ENCODE measurements around the gene CPA3.

CPA3 gene

DNA sequence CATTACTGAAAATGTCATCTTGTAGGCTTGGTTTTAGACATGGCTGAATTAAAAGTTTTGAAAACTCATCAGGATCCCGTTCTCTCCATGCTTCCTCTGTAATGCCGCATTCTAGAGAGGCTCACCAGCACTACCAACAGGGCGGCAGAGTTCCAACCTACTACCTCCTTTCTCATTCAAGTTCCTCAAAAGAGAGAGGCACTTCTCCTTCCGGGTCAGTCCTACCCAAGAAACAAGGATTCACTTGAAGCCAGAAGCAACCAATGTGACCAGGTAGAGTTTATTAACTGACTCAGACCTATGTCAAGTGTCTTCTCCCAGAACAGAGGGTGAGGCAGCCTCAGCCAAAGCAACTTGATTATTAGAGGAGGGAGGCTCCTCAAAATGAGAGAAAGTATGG lies 66.5 kb downstream of the CPA3 start:
- Histone ChIP-seq H3K4me3 (ENCODE audit: severe bottlenecking) (no peak overlapping the region), H3K9me3 (ENCODE audit: severe bottlenecking) (no peaks in the 10 kb centered on the region), H3K4me1 (ENCODE audit: insufficient read depth, poor library complexity, severe bottlenecking) (no peaks in the 10 kb centered on the region), H3K27ac (ENCODE audit: poor library complexity, severe bottlenecking) (no peak overlapping the region), H3K27me3 (ENCODE audit: insufficient read depth, poor library complexity, severe bottlenecking) (no peaks in the 10 kb centered on the region), H3K36me3 (ENCODE audit: low read depth) (no peaks in the 10 kb centered on the region)
- ATAC-seq (ENCODE audit: low read depth) (no peak), DNase-seq (ENCODE audit: low spot score) (no peak)
- TF ChIP-seq, protein P1, sequence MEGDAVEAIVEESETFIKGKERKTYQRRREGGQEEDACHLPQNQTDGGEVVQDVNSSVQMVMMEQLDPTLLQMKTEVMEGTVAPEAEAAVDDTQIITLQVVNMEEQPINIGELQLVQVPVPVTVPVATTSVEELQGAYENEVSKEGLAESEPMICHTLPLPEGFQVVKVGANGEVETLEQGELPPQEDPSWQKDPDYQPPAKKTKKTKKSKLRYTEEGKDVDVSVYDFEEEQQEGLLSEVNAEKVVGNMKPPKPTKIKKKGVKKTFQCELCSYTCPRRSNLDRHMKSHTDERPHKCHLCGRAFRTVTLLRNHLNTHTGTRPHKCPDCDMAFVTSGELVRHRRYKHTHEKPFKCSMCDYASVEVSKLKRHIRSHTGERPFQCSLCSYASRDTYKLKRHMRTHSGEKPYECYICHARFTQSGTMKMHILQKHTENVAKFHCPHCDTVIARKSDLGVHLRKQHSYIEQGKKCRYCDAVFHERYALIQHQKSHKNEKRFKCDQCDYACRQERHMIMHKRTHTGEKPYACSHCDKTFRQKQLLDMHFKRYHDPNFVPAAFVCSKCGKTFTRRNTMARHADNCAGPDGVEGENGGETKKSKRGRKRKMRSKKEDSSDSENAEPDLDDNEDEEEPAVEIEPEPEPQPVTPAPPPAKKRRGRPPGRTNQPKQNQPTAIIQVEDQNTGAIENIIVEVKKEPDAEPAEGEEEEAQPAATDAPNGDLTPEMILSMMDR (IDR thresholded peaks at IDR 0.05; ENCODE audit: poor library complexity, severe bottlenecking): no peak

- no peak overlapping the region for H3K4me3 ChIP-seq (ENCODE audit: severe bottlenecking)
- DNase-seq (ENCODE audit: low spot score): no peak
- H3K9me3 ChIP-seq (ENCODE audit: severe bottlenecking): no peaks in the 10 kb centered on the region
- TF ChIP-seq, protein P1 (IDR thresholded peaks at IDR 0.05; ENCODE audit: poor library complexity, severe bottlenecking): no peak
- no peaks in the 10 kb centered on the region for H3K27me3 ChIP-seq (ENCODE audit: insufficient read depth, poor library complexity, severe bottlenecking)
- no peaks in the 10 kb centered on the region for H3K36me3 ChIP-seq (ENCODE audit: low read depth)
- ATAC-seq (ENCODE audit: low read depth): no peak
- no peaks in the 10 kb centered on the region for H3K4me1 ChIP-seq (ENCODE audit: insufficient read depth, poor library complexity, severe bottlenecking)
- no peak overlapping the region for H3K27ac ChIP-seq (ENCODE audit: poor library complexity, severe bottlenecking)
Measured at GRCh38 chr3:148932972-148933371, 67.9 kb downstream of the CPA3 start.

GRCh38 chr3:148937467-148938255 lies 72.6 kb downstream of the CPA3 start:
- no peak overlapping the region for H3K27ac ChIP-seq (ENCODE audit: poor library complexity, severe bottlenecking)
- no peaks in the 10 kb centered on the region for H3K36me3 ChIP-seq (ENCODE audit: low read depth)
- no peaks in the 10 kb centered on the region for H3K4me1 ChIP-seq (ENCODE audit: insufficient read depth, poor library complexity, severe bottlenecking)
- no peaks in the 10 kb centered on the region for H3K9me3 ChIP-seq (ENCODE audit: severe bottlenecking)
- ATAC-seq (ENCODE audit: low read depth): no peak
- DNase-seq (ENCODE audit: low spot score): no peak
- H3K27me3 ChIP-seq (ENCODE audit: insufficient read depth, poor library complexity, severe bottlenecking): no peaks in the 10 kb centered on the region
- H3K4me3 ChIP-seq (ENCODE audit: severe bottlenecking): no peak overlapping the region
- TF ChIP-seq, protein P1 (IDR thresholded peaks at IDR 0.05; ENCODE audit: poor library complexity, severe bottlenecking): no peak

DNA sequence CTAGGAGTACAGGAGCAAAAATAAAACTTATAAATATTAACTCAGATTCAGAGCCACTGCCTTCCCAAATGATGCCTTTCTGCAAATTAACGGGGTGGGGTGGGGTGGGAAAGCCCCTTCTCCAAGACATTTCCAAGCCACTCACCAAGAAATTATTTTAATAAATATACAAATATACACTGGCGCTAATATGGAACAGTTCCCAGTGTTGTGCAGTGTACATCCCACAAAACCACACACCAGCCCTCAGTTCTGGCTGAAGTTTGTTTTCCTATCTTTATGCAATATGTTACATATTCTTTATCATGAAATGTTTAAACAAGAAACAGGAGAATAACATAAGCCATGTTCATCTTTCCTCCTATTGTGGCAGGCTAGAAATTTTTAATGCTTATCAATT lies 73.2 kb downstream of the CPA3 start:
- TF ChIP-seq, protein P1 (IDR thresholded peaks at IDR 0.05; ENCODE audit: poor library complexity, severe bottlenecking): no peak
- no peak for DNase-seq (ENCODE audit: low spot score)
- Histone ChIP-seq H3K27me3 (ENCODE audit: insufficient read depth, poor library complexity, severe bottlenecking) (no peaks in the 10 kb centered on the region), H3K4me3 (ENCODE audit: severe bottlenecking) (no peak overlapping the region), H3K27ac (ENCODE audit: poor library complexity, severe bottlenecking) (no peak overlapping the region), H3K9me3 (ENCODE audit: severe bottlenecking) (no peaks in the 10 kb centered on the region), H3K36me3 (ENCODE audit: low read depth) (no peaks in the 10 kb centered on the region), H3K4me1 (ENCODE audit: insufficient read depth, poor library complexity, severe bottlenecking) (no peaks in the 10 kb centered on the region)
- no peak for ATAC-seq (ENCODE audit: low read depth)

DNA sequence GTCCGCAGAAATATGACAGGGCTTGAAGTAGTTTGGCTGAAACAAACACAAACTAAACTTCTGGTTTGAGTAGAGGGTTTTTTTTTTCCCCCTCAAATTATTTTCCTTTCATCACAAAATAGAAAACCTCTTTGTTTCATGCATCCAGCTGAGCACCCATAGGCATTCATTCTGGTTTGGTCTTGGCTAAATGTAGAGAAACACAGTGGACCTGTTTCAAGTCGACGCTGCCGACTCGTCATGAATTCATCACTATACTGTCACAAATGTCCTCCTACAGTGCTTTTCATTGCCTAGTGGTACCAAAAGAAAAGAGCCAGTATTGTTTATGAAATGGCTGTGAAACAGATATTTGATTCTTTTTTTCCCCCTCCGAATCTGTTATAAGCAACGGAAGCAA lies 73.8 kb downstream of the CPA3 start:
- Histone ChIP-seq H3K4me3 (ENCODE audit: severe bottlenecking) (no peak overlapping the region), H3K4me1 (ENCODE audit: insufficient read depth, poor library complexity, severe bottlenecking) (no peaks in the 10 kb centered on the region), H3K27me3 (ENCODE audit: insufficient read depth, poor library complexity, severe bottlenecking) (no peaks in the 10 kb centered on the region), H3K27ac (ENCODE audit: poor library complexity, severe bottlenecking) (no peak overlapping the region), H3K36me3 (ENCODE audit: low read depth) (no peaks in the 10 kb centered on the region), H3K9me3 (ENCODE audit: severe bottlenecking) (no peaks in the 10 kb centered on the region)
- ATAC-seq (ENCODE audit: low read depth) (no peak), DNase-seq (ENCODE audit: low spot score) (no peak)
- TF ChIP-seq, protein P1 (IDR thresholded peaks at IDR 0.05; ENCODE audit: poor library complexity, severe bottlenecking): no peak

Measured in RWPE2 (cell line).